Astrocyte (in vitro differentiated cells and primary cell): ENCODE data around the gene CELA3B. TPM values are rescaled to one million over a fixed set of nuclear protein-coding genes. Genes with fewer than 3 reads are reported as not detected.
A peak's percentile ranks its signal among the peaks of the same experiment; 100 is the strongest.

Experiments used
- DNase-seq: peaks from one replicate; pipeline ENCODE4 v3.0.0-alpha.2; 2010; ENCODE audit warnings: low read depth
- FAIRE-seq: peaks from 2 replicates; lab custom pipeline; 2011; peaks lifted over from hg19 to GRCh38; lab: Jason Lieb, UNC
- H2AFZ ChIP-seq: 2 replicates; pipeline ENCODE4 v1.6.0; 2012; ENCODE audit warnings: low read depth, low read length, inconsistent platforms
- H3K27ac ChIP-seq: 2 replicates; pipeline ENCODE4 v1.5.1; 2011; ENCODE audit warnings: low read depth, low read length, inconsistent platforms
- H3K27me3 ChIP-seq: 2 replicates; pipeline ENCODE4 v1.6.0; 2011; ENCODE audit warnings: low read length, inconsistent platforms; ENCODE audit not compliant: insufficient read depth
- H3K36me3 ChIP-seq: 2 replicates; pipeline ENCODE4 v1.5.1; 2011; ENCODE audit warnings: low read length, inconsistent platforms; ENCODE audit not compliant: insufficient read depth
- H3K4me1 ChIP-seq: 2 replicates; pipeline ENCODE4 v1.5.1; 2011; ENCODE audit warnings: low read length, inconsistent platforms; ENCODE audit not compliant: insufficient read depth
- H3K4me2 ChIP-seq: 2 replicates; pipeline ENCODE4 v1.6.0; 2012; ENCODE audit warnings: low read length, inconsistent platforms
- H3K4me3 ChIP-seq: 2 replicates; pipeline ENCODE4 v1.5.1; 2011; ENCODE audit warnings: low read depth, mild to moderate bottlenecking, low read length, inconsistent platforms; ENCODE audit not compliant: insufficient read depth
- H3K79me2 ChIP-seq: 2 replicates; pipeline ENCODE4 v1.6.0; 2012; ENCODE audit warnings: mild to moderate bottlenecking, low read length, inconsistent platforms; ENCODE audit not compliant: insufficient read depth
- H3K9ac ChIP-seq: 2 replicates; pipeline ENCODE4 v1.6.0; 2012; ENCODE audit warnings: mild to moderate bottlenecking, low read length, inconsistent platforms
- H3K9me3 ChIP-seq: 2 replicates; pipeline ENCODE4 v1.5.1; 2012; ENCODE audit warnings: low read depth, mild to moderate bottlenecking, low read length, inconsistent platforms; ENCODE audit not compliant: insufficient read depth
- H4K20me1 ChIP-seq: 2 replicates; pipeline ENCODE4 v1.6.0; 2012; ENCODE audit warnings: low read length, inconsistent platforms; ENCODE audit not compliant: insufficient read depth
- H3K27ac Mint-ChIP-seq: one replicate; pipeline ENCODE4 v1.8.0; 2021; ENCODE audit warnings: mild to moderate bottlenecking, mixed read lengths; ENCODE audit not compliant: unreplicated experiment
- H3K27me3 Mint-ChIP-seq: one replicate; pipeline ENCODE4 v1.8.0; 2021; ENCODE audit warnings: low read depth, mixed read lengths; ENCODE audit not compliant: unreplicated experiment
- H3K36me3 Mint-ChIP-seq: one replicate; pipeline ENCODE4 v1.8.0; 2021; ENCODE audit warnings: low read depth, mixed read lengths; ENCODE audit not compliant: unreplicated experiment
- H3K4me1 Mint-ChIP-seq: one replicate; pipeline ENCODE4 v1.8.0; 2021; ENCODE audit warnings: low read depth, mixed read lengths; ENCODE audit not compliant: unreplicated experiment
- H3K4me3 Mint-ChIP-seq: one replicate; pipeline ENCODE4 v1.8.0; 2021; ENCODE audit warnings: mild to moderate bottlenecking, moderate library complexity, mixed read lengths; ENCODE audit not compliant: unreplicated experiment
- H3K9me3 Mint-ChIP-seq: one replicate; pipeline ENCODE4 v1.8.0; 2021; ENCODE audit warnings: mild to moderate bottlenecking, mixed read lengths; ENCODE audit not compliant: unreplicated experiment
- CTCF ChIP-seq: IDR thresholded peaks from 2 replicates; pipeline ENCODE4 v1.5.1; 2011; ENCODE audit warnings: low read depth, mild to moderate bottlenecking, inconsistent platforms, low read length, moderate library complexity; ENCODE audit not compliant: insufficient read depth
- EZH2 ChIP-seq: IDR thresholded peaks from 2 replicates; pipeline ENCODE4 v1.6.1; 2012; ENCODE audit warnings: mild to moderate bottlenecking, low read length, inconsistent platforms; ENCODE audit not compliant: insufficient read depth
- total RNA-seq: library from RNA; stranded (reverse); gene quantifications from 2 replicates; pipeline ENCODE4 v1.2.1, GENCODE V29; 2021

The CELA3B gene
- total RNA-seq, 1 donor from 2014 or later = not detected

DNA sequence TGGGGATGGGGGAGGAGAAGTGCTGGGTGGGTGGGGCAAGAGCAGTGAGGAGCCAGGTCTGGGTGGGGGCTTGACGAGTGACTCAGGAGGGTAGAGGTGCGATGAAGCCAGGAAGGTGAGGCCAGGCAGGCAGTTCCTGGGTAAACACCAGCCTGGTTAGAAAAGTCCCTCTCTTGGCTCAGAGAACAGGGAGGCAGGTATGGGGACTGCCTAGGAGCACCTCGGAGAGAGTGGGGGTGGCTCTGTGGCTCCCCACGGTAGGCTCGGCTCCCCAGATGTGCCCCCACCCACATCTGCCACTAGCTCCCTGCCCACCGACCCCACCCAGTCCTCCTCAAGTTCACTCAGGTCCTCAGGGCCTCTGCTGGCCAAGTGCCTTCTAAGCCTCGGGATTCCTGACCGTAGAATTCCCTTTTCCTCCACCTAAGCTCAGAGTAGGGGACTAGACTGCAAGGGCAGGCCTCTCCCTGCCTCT is 40.9 kb upstream of the CELA3B start:
- Histone ChIP-seq H3K36me3 (no peaks in the 10 kb centered on the region), H3K79me2 (peaks cover 58% of the 10 kb centered on the region), H3K27me3 (no peaks in the 10 kb centered on the region), H3K4me2 (peak overlapping the region; percentile 94), H3K9me3 (no peaks in the 10 kb centered on the region), H3K27ac (peak overlapping the region; percentile 76), H3K4me3 (peak overlapping the region; percentile 74), H3K4me1 (peaks cover 72% of the 10 kb centered on the region), H3K9ac (peak overlapping the region; percentile 94), H4K20me1 (peaks cover 33% of the 10 kb centered on the region), H2AFZ (peak overlapping the region; percentile 1)
- DNase-seq (no peak), FAIRE-seq (no peak)
- H3K27me3 Mint-ChIP-seq = no peaks in the 10 kb centered on the region
- H3K9me3 Mint-ChIP-seq = no peaks in the 10 kb centered on the region
- H3K36me3 Mint-ChIP-seq = peaks cover 2% of the 10 kb centered on the region
- TF ChIP-seq EZH2 (no peak), CTCF (no peak)
- peaks cover 56% of the 10 kb centered on the region for H3K4me1 Mint-ChIP-seq
- peak overlapping the region; percentile 83 for H3K27ac Mint-ChIP-seq
- peak overlapping the region; percentile 91 for H3K4me3 Mint-ChIP-seq

GRCh38 chr1:21936366-21937031 is 40.3 kb upstream of the CELA3B start:
- Histone ChIP-seq H2AFZ (peak overlapping the region; percentile 1), H3K27me3 (no peaks in the 10 kb centered on the region), H3K4me2 (peak overlapping the region; percentile 94), H4K20me1 (peaks cover 33% of the 10 kb centered on the region), H3K36me3 (no peaks in the 10 kb centered on the region), H3K4me1 (peaks cover 66% of the 10 kb centered on the region), H3K4me3 (peak overlapping the region; percentile 74), H3K9ac (peak overlapping the region; percentile 94), H3K79me2 (peaks cover 53% of the 10 kb centered on the region), H3K9me3 (no peaks in the 10 kb centered on the region), H3K27ac (peak overlapping the region; percentile 76)
- peak overlapping the region; percentile 83 for H3K27ac Mint-ChIP-seq
- H3K36me3 Mint-ChIP-seq = peaks cover 2% of the 10 kb centered on the region
- no peaks in the 10 kb centered on the region for H3K27me3 Mint-ChIP-seq
- no peaks in the 10 kb centered on the region for H3K9me3 Mint-ChIP-seq
- FAIRE-seq = no peak
- H3K4me3 Mint-ChIP-seq = peak overlapping the region; percentile 91
- DNase-seq = no peak
- H3K4me1 Mint-ChIP-seq = peaks cover 54% of the 10 kb centered on the region
- TF ChIP-seq EZH2 (no peak), CTCF (no peak)

GRCh38 chr1:21937034-21937371 is 39.8 kb upstream of the CELA3B start, which contains the start of gene HSPG2:
HSPG2 (minus strand) TSS chr1:21937310; CDS start chr1:21937217, 93 bp downstream.
- H3K4me1 Mint-ChIP-seq = peaks cover 49% of the 10 kb centered on the region
- peaks cover 29% of the 10 kb centered on the region for H4K20me1 ChIP-seq
- H3K9me3 Mint-ChIP-seq = no peaks in the 10 kb centered on the region
- H3K36me3 Mint-ChIP-seq = peaks cover 2% of the 10 kb centered on the region
- no peak for FAIRE-seq
- peak within 1 kb of the TSS; percentile 83 for H3K27ac Mint-ChIP-seq
- H3K4me1 ChIP-seq = peaks cover 61% of the 10 kb centered on the region
- H3K27me3 ChIP-seq = no peaks in the 10 kb centered on the region
- H3K9ac ChIP-seq = peak within 1 kb of the TSS; percentile 94
- DNase-seq = no peak
- peak within 1 kb of the TSS; percentile 94 for H3K4me2 ChIP-seq
- H2AFZ ChIP-seq = peak within 1 kb of the TSS; percentile 68
- peak within 1 kb of the TSS; percentile 76 for H3K27ac ChIP-seq
- no peaks in the 10 kb centered on the region for H3K27me3 Mint-ChIP-seq
- TF ChIP-seq EZH2 = no peak
- TF ChIP-seq CTCF = no peak
- H3K36me3 ChIP-seq = no peaks in the 10 kb centered on the region
- peak within 1 kb of the TSS; percentile 74 for H3K4me3 ChIP-seq
- H3K79me2 ChIP-seq = peaks cover 48% of the 10 kb centered on the region
- peak within 1 kb of the TSS; percentile 91 for H3K4me3 Mint-ChIP-seq
- H3K9me3 ChIP-seq = no peaks in the 10 kb centered on the region
